KG1 (cell line): ENCODE data around the gene FAM221B.
A peak's percentile ranks its signal among the peaks of the same experiment; 100 is the strongest.

Experiments used
- DNase-seq: peaks from one replicate; lab custom pipeline; 2025; lab: John Stamatoyannopoulos, UW

FAM221B gene

DNA sequence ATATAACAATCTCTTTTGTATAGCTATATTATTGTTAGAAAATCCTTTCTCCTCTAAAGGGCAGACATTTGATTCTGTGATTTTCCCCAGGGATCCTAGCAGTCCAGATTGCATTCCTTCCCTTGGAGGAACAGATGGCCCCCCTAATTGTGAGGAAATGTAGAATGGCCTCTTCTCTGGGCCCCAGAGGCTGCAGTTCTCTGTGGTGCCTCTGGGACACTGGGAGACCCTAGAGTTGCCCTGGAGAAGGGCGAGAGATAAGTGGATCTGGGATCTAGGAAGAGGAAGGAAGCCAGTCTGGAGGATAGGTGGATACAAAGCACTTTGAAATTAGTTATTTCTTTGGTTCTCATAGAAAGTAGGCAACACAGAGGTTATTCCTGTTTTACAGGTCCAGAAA is 11.8 kb downstream of the FAM221B start:
- DNase-seq: no peak

DNA sequence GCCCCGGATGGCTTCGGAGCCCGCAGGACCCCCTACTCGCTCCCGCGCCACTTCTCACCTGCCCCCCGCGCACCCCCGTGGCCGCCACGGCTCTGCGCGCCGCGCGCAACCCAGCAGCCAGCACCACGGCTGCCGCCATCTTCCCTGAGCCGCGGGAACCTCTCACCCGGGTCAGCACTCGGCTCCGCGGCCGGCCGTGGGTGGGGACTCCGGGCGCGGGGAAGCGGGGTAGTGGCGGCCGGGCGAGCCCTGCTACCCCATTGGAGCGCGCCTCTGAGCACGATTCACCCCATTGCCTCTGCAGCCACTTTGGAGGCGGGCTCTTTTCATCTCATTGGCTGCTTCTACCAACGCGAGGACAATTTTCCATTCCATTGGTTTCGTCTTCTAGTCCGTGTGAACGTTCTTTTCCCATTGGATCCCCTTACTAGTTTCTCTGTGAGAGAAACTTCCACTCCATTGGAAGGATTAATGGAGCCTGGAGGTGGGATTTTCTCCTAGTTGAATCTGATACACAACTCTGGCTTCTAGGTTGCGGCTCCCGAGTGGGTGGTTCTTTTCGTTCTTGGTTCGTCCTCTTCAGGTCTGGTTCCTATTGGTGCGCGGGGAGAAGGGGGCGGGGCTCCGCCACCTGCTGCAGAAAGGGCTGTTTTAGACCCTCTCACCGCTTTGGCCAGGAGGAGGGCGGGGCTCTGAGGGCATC is 13.5 kb downstream of the FAM221B start, which contains the start of gene HINT2:
Gene HINT2 (minus strand): TSS at position 202 of the 703 bp plus-strand sequence. CDS start 63 bp downstream, at position 139.
- DNase-seq: peak; percentile 100

DNA sequence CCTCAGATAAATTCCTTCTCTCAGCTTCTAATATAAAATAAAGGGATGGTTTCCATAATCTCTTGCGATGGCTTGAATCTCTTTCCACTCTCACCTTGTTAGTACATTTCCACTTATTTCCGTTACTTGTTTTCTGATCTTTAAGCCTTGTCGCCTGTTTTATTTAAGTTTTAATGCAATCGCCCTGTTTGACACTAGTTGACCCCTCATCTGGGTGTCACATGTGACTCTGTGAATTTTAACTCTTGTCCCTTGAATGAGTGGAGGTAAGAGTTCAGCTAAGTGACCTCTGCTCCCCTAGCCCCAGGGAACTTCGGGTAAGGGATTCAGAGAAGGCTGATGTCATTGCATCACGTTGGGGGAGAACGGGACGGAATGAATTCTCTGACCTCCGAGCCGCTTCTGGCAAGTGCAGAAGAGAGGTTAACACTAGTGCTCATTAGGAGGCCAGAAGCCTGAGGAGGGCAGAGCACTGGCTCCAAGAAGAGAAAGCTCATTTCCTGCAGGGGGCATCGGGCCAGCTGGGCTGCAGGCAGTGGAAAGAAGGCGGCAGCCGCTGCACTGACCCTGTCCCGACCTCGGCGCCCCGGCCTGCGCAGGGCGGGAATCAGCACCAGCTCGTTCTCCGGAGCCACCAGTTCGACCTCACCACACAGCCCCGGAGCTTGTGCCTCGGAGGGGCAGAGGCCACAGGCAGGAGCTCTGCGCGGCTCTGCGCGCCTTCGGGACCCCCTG is 14.3 kb downstream of the FAM221B start:
- peak; percentile 35 for DNase-seq

DNA sequence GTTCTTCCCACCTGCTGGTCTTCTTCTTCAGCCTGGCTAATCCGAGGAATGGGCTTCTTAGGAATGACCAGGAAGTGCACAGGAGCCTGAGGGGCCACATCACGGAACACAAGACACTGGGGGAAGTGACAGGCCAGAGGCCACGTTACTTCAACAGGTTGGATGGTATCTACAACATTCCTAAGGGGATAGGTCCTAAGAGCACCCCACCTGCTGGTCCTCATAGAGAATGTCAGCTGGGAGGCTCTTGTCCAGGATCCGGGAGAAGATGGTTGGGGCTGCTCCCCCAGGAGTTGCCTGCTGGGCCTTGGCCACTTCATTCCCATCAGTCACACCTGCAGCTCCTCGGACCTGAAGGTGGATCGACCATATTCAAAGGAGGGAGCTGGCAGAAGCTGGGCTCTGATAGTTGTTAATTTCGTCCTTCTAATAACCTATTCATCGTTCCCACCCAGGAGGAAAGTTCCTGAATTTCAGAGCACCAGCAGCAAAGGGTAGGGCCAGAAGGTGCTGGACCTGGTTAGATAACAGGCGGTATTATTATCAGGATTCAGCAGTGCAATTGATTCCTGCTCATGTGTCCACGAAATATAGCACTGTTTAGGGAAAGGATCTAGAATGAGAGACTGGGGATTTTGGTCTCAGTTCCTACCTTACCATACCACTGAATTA is 15.0 kb downstream of the FAM221B start:
- no peak for DNase-seq

DNA sequence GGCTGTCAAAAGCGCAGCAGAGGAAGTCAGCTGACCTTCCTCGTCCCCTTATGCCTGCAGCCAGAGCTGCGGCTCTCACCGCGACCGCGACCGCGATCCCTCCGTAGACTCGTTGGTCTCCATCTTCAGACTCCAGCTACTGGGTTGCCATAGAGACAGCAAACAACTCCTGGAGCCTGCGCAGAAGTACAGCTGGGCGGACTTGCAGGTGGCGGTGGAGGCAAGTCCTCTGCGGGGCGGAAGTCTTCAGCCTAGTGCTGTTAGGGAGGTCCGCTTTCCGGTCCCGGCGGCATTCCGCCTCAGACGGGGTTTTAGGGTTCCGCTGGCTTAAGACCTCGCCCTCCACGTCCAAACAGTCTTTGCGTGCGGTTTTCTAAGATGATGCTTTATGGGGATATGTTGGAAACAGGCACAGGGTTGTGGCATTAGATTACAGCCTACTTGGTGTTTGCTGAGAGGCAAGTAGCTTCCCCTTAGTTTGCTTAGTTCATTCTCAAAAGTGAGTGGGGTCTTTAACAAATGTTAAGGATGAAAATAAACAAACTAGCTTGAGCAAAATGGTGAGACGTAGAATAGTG is 16.4 kb downstream of the FAM221B start, which contains the start of gene SPAG8:
Gene SPAG8 (minus strand): TSS at position 238 of the 578 bp plus-strand sequence. CDS start 115 bp downstream, at position 123.
- peak; percentile 92 for DNase-seq

DNA sequence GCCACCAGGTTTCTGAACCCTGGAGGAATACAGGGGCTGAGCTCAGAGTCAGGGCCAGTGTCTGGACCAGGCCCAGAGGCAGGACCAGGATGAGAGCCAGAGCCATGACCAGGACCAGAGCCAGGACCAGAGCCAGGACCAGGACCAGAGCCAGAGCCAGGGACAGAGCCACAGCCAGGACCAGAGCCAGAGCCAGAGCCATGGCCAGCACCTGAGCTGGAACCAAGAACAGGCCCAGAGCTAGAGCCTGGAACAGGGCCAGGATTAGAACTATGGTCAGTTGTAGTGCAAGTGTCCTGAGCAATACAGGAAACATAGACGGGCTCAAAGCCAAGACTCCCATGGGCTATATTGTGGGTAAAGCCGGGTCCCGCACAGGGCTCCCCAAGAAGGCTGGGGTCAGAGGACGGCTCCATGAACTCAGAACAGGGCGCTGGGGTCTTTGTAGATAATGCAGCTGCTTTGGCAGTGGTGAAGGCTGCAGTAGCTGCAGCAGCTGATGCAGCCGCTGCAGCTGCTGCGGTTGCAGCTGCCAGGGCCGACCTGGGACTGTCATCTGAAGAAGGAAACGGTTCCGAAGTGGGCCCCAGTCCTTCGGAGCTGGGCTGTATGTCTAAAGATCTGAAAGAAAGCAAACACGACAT is 17.0 kb downstream of the FAM221B start:
- no peak for DNase-seq

DNA sequence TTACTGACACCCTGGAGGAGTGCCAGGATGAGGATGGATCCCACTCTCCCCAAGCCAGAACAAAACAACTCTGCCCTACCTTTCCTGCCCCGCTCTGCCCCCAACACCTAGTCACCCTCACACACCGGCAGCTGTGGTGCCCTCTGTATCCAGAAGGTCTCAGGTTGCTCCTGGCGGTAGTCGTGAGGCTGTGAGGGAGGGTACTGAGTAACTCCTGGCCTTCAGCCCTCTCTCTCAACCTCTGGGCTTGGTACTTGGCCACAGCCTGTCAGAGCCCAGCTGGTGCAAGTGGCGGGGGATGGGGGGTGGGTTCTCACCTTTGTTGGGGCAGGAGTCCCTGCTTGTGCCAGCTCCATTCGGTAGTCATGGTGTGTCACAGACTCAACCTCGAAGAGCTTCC is 18.4 kb downstream of the FAM221B start:
- DNase-seq: no peak

DNA sequence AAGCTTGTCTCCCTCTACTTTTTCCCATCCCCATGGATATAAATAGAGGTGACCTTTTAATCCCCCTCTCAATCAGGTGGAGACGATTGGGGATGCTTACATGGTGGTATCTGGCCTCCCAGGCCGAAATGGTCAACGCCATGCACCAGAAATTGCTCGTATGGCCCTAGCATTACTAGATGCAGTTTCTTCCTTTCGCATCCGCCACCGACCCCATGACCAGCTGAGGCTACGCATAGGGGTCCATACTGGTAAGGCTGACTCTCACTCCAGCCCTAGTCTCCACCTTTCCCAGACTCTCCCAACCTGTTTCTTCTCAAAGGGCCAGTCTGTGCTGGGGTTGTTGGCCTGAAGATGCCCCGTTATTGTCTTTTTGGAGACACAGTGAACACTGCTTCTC is 20.1 kb downstream of the FAM221B start:
- DNase-seq: no peak

DNA sequence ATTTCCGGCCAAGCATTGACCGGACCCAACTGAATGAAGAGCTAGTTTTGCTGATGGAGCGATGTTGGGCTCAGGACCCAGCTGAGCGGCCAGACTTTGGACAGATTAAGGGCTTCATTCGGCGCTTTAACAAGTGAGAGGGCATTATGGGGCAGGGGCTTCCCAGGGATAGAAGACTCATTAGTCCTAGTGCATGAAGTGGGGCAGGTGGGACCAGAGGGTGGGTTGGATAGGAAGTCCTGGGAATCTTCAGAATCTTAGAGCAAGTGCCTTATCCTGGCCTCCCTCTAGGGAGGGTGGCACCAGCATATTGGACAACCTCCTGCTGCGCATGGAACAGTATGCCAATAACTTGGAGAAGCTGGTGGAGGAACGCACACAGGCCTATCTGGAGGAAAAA is 22.4 kb downstream of the FAM221B start:
- DNase-seq: no peak

DNA sequence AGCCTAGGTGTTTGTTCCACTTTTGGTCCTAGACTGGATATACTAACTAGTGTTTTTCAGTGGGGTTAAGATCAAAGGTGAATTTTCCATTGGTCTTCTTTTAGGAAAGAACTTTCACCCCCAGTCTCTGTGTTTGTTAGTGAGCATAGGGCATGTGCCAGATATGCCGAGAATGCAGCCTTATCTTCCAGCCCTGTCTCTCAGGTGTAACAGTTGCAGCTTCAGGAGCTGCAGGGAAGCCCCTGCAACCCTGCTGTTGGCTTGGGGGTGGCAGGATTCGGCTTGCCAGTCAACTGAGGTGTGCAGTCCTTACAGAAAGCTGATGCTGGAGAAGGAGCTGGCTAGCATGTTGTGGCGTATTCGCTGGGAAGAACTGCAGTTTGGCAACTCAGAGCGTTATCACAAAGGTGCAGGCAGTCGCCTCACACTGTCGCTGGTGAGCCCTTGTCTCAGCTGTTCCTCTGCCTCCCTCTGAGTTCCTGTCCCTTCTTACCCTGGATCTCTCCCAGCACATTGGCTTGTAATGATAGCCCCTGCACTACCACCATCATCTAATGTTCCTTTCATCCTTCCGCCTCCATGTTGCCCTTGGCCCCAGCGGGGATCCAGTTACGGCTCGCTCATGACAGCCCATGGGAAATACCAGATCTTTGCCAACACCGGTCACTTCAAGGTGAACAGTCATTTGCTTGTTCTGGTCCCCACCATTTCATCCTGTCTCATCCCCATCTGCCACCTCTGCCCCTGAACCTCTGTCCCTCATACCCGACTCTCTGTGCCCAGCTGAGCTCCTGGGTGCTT is 27.0 kb downstream of the FAM221B start:
- no peak for DNase-seq

DNA sequence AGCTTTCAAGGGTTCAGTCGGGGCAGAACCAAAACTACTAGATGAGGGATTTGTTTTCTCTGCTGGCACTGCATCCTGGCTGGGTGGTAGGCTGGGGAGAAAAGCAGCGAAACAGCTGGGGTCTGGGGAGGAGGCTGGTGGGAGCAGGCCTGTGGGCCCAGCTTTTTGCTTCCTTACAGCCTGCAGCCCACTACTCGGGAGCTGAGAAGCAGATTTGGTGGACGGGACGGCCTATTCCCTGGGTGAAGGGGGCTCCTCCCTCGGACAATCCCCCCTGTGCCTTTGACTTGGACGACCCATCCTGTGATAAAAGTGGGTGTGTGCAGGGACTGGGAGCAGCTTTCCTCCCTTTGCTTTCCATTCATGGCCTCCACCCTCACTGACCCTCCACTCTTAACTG is 28.0 kb downstream of the FAM221B start:
- no peak for DNase-seq

DNA sequence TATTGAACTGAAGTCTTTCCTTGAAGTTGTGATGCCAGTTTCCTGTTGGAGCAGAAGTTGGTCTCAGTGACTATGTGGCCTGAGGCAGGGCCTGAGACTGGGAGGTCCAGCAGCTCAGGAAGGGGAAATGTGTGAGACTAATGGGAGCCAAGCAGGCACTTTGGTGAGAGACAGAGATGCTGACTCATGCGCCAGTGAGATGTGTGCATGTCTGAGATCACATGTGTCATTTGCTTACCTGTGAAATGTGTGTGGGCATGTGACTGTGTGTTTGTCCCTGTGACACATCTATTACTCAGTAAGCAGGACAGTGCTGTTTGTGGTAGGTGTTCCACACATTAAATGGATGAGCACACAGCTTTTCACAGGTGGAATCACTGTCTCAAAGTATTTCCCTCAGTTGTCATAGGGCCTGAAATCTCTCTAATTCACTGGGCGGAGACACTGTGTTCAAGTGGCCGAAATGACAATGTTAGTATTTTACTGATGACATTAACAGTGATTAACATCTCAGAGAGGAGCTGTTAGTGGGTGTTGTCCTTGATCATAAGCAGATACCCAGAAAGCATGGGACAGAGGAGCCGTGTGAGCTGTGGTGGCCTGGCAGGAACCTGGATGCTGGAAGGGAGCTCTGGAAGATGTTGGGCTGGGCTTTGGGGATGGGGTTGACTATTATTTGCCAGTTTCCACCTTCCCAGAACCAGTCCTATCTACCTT is 29.7 kb downstream of the FAM221B start:
- DNase-seq: no peak

DNA sequence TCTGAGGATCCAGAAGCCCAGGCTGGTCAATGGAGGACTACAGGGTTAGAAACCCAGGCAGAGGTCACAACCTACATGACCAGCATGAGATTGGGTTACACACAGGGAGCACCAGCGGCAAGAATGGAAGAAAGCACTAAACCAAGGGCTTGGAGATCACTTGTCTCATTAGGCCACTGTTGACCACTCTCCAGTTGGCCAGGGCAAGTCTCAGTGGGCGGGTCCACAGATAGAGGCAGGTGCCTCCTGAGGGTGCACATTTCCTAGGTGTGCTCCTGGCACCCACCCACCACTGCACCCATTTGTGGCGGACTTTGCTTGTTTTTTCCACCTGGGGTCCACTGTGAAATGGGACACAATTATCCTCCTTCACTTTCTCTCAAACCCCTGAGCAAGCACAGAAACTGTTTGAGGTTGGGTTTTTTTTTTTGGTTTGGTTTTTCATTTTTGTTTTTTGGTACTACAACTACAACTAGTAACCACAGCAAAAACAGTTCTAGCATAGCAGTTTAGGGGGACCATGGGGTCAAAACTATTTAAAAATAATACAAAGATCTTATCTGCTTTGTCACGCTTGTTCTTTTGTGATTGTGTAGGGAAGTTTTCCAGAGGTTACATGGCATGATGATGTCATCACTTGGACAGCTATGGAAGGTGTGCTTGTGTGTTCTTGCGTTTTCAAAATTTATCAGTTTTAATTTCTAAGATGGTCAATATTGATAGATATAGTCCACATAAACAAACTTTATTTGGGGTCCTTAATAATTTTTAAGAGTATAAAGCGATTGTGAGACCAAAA is 31.0 kb downstream of the FAM221B start:
- DNase-seq: no peak

DNA sequence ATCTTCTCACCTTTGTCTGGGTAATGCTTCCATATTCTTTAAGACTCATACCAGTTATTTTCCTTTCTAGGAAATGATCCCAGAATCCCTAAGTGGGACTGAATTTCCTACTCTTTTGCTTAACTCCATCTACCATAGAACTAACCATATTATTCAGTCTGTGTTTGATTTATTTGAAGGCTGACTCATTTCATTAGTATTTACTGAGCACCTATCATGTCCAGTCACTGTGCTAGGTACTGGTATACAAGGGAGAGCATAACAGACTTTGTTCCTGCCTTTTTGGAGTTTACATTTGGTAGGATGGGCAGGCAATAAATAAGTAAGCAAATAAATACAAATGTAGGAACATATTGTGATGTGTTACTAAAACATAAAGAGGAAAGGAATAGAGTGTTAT is 32.8 kb downstream of the FAM221B start:
- DNase-seq: no peak

DNA sequence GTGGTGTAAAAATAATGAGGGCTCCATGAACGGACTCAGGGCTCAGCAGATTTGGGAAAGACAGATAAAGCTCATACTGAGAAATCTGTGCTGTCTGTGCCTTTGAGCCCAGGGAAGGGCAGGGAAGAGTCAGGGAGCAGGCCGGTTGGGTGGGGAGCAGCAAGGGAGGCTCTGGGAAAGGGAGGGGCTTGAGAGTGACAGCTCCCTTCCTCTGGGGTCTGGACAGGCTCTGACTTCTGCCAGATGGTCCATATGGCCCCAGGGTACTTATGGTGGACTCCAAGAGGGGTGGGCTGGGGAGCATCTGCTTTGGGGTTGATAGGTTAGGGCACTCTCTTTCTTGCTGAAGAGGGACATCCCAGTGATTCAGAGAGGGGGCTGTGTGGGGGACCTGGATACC is 35.1 kb downstream of the FAM221B start:
- DNase-seq: no peak

DNA sequence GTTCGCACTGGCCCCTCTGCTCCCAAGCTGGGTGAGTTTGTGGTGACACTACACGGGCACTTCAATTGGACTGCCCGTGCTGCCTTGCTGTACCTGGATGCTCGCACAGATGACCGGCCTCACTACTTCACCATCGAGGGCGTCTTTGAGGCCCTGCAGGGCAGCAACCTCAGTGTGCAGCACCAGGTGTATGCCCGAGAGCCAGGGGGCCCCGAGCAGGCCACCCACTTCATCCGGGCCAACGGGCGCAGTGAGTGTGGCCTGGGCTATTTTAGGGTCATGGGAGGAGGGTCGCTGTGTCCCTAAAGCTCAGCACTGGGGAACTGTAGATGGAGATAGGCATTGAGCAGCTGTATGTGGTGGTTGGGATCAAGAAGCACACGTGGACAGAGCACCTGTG is 35.7 kb downstream of the FAM221B start:
- DNase-seq: no peak

DNA sequence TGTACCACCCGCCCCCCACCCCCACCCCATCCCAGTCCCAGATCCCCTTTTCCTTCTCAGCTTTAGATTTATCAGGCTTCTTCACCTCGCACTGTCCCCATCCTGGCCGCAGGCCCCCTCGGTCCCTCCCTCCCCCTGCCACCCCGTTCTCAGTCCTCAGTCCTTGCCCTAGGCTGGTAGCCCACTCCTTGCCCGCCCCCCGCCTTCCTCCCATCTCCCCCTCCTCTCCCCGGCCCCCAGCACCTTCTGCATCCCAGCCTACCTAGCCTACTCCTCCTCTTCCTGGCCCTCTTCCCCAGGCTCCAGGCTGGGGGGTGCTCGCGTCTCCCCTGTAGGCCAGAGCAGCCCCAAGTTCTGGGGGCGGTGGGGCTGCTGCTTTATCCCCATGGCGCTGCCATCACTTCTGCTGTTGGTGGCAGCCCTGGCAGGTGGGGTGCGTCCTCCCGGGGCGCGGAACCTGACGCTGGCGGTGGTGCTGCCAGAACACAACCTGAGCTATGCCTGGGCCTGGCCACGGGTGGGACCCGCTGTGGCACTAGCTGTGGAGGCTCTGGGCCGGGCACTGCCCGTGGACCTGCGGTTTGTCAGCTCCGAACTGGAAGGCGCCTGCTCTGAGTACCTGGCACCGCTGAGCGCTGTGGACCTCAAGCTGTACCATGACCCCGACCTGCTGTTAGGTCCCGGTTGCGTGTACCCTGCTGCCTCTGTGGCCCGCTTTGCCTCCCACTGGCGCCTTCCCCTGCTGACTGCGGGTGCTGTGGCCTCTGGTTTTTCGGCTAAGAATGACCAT is 36.3 kb downstream of the FAM221B start:
- no peak for DNase-seq

DNA sequence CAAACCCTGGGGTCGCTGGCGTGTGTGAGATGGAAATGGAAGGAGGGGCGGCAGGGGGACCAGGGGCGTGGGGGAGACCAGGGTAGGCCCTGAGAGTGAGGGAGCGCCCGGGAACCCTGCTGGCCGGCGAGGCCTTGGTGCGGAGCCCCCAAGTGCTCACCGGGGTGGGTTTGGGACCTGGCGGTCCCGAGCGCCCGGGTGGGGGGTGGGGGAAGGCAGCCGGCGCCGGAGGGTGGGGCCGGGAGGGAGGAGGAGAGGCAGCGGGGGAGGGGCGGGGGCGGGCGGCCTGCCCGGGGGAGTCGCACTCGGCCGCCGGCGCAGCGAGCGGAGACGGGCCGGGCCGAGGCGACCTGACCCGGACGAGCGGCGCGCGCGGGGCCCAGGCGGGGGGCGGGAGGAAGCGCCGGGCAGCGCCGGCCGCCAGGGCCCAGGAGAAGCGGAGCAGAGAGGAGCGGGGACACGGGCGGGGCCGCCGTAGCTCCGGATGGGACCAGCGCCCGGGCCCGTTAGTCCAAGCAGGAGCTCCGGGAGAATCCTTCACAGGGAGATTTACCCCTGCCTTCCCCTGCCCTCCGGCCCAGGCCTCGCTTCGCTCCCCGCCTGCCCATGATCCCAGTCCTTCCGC is 37.1 kb downstream of the FAM221B start, which contains the start of gene NPR2:
Gene NPR2 (plus strand): TSS at position 295 of the 625 bp plus-strand sequence. CDS start 818 bp downstream, outside the sequence.
- no peak for DNase-seq
